ENCODE measurements around the gene SFTPD. TPM values are rescaled to one million over a fixed set of nuclear protein-coding genes. Genes with fewer than 3 reads are reported as not detected.

SFTPD gene
- total RNA-seq, 4 donors from 2014 or later = not detected

DNA sequence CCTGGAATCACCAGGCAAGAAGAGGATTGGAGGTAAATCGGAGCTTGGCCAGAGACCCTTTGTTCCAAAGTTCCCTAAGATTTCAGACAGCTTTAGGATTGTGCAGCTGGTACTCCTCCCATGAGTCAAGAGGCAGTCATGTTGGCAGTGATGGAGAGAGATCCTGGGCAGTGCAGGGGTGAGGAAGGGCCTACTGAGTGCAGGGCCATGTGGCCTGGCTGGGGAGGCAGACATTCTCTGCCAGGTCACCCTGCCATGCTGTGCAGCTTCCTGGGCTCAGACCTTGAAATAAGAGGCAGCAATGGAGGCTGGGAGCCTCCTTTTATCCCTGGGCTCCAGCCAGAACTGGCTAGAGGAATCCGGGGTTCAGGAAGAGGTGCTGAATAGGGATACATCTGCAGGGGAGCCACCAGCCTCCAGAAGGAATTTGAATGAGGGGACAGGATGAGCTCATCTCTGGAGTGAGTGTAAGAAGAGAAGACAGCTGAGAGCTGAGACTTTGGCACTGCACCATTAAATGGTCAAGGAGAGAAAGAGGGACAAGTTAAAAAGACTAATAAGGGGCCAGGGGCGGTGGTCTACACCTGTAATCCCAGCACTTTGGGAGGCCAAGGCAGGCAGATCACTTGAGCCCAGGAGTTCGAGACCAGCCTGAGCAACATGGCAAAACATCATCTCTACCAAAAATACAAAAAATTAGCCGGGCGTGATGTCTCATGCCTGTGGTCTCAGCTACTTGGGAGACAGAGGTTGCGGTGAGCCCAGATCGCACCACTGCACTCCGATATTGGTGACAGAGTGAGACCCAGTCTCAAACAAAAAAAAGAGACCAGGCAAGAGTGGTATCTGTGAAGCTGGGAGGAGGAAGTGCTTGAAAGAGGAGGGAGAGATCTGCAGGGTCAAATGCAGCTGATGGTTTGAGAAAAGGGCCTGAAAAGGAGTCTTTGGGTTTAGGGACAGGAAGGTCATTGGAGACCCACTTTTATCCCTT, 12.0 kb downstream of the SFTPD start:
- no peaks in the 10 kb centered on the region for H3K9me3 ChIP-seq
- no peak for DNase-seq
- WGBS, 2 donors (ENCODE audit: low coverage in 1 of 2) = 78% methylated on average over 7 to 9 of the region's 9 CpGs
- H3K36me3 ChIP-seq = no peaks in the 10 kb centered on the region
- in situ Hi-C loops (cut with MboI; ENCODE audit: low pct_ligation_motif_present in 1 of 4, low pct_unique_long_range_greater_than_20kb in 1 of 4, low sequenced_read_pairs in 3 of 4) = loop anchor here in 3 of 4 donors (25.0 kb wide), 1 partner anchor 375 kb away; the partner anchor contains the start of gene SFTPA2 (in 3 of the 3)
- intact Hi-C loops (cut with DNase I; ENCODE audit: low total_unique reads) = loop anchor here (10.0 kb wide), 1 partner anchor 1598 kb away; no protein-coding TSS in a partner anchor
- no peak overlapping the region for H3K4me3 ChIP-seq
- H3K27me3 ChIP-seq = peaks cover 7% of the 10 kb centered on the region
- no peak overlapping the region for H3K27ac ChIP-seq
- no peak for TF ChIP-seq POLR2AphosphoS5 (IDR thresholded peaks at IDR 0.05)
- no peak for TF ChIP-seq POLR2A (IDR thresholded peaks at IDR 0.05)
- TF ChIP-seq EP300 (IDR thresholded peaks at IDR 0.05; ENCODE audit: low read depth) = no peak
- TF ChIP-seq, protein P1, sequence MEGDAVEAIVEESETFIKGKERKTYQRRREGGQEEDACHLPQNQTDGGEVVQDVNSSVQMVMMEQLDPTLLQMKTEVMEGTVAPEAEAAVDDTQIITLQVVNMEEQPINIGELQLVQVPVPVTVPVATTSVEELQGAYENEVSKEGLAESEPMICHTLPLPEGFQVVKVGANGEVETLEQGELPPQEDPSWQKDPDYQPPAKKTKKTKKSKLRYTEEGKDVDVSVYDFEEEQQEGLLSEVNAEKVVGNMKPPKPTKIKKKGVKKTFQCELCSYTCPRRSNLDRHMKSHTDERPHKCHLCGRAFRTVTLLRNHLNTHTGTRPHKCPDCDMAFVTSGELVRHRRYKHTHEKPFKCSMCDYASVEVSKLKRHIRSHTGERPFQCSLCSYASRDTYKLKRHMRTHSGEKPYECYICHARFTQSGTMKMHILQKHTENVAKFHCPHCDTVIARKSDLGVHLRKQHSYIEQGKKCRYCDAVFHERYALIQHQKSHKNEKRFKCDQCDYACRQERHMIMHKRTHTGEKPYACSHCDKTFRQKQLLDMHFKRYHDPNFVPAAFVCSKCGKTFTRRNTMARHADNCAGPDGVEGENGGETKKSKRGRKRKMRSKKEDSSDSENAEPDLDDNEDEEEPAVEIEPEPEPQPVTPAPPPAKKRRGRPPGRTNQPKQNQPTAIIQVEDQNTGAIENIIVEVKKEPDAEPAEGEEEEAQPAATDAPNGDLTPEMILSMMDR (IDR thresholded peaks at IDR 0.05) = no peak
- no peaks in the 10 kb centered on the region for H3K4me1 ChIP-seq

DNA sequence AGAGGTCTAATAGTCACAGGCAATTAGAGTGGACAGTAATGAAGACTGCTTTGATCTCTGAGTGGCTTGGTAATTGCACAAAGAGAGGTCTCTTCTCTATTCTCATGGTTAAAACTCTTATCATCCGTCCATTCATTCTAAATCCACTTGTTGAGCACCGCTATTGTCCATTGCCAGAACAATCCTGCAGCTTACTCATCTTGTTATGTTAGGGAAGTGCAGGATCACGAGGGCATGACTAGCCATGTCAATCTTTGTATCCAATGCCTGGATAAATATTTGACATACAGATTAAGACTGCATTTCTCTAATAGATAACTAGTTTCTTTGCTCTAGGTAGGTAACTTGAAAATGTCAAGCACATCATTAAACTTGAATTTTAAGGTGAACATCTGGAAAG, 14.9 kb downstream of the SFTPD start:
- no peak overlapping the region for H3K4me3 ChIP-seq
- TF ChIP-seq POLR2AphosphoS5 (IDR thresholded peaks at IDR 0.05) = no peak
- TF ChIP-seq POLR2A (IDR thresholded peaks at IDR 0.05) = no peak
- TF ChIP-seq, protein P1 (IDR thresholded peaks at IDR 0.05) = no peak
- no peak for TF ChIP-seq EP300 (IDR thresholded peaks at IDR 0.05; ENCODE audit: low read depth)
- H3K36me3 ChIP-seq = no peaks in the 10 kb centered on the region
- no peak for DNase-seq
- peaks cover 14% of the 10 kb centered on the region for H3K27me3 ChIP-seq
- in situ Hi-C loops (cut with MboI; ENCODE audit: low pct_ligation_motif_present in 1 of 4, low pct_unique_long_range_greater_than_20kb in 1 of 4, low sequenced_read_pairs in 3 of 4) = loop anchor here in 3 of 4 donors (25.0 kb wide), 1 partner anchor 372 kb away; the partner anchor contains the start of gene SFTPA2 (in 3 of the 3)
- H3K27ac ChIP-seq = no peak overlapping the region
- 78 to 95% methylated on average over 3 of the region's 3 CpGs for WGBS, 2 donors (ENCODE audit: low coverage in 1 of 2)
- intact Hi-C loops (cut with DNase I; ENCODE audit: low total_unique reads) = loop anchor here (10.0 kb wide), 1 partner anchor 1601 kb away; no protein-coding TSS in a partner anchor
- no peaks in the 10 kb centered on the region for H3K9me3 ChIP-seq
- H3K4me1 ChIP-seq = peaks cover 0 to 6% (median 0%) of the 10 kb centered on the region in 4 donors

DNA sequence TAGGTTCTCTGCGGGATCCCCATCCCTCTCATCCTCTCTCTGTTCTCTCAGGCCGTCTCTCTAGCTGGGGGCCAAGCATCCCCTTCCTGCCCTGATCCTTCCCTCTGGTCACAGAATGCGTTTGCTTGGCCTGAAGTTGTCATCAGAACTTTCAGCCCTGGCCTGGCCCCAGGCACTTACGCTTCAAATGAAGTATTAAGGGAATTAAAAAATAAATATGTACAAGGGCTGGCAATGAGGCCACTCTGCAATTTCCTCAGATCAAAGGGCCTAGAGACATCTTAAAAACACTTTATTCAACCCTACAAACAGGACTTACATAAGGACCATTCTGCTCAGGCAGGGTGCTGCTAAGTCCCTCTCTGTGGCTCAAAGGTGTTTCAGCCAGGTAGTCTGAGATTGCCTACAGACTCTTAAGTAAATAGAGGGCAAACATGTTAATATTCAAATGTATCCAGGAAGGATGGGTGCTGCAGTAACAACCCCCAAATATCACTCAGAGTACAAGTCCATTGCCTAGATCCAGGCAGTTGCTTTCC, 16.0 kb downstream of the SFTPD start:
- intact Hi-C loops (cut with DNase I; ENCODE audit: low total_unique reads) (loop anchor here (10.0 kb wide), 1 partner anchor 1602 kb away; no protein-coding TSS in a partner anchor), in situ Hi-C loops (cut with MboI; ENCODE audit: low pct_ligation_motif_present in 1 of 4, low pct_unique_long_range_greater_than_20kb in 1 of 4, low sequenced_read_pairs in 3 of 4) (loop anchor here in 3 of 4 donors (25.0 kb wide), 1 partner anchor 371 kb away; the partner anchor contains the start of gene SFTPA2 (in 3 of the 3))
- Histone ChIP-seq H3K27ac (no peak overlapping the region), H3K9me3 (no peaks in the 10 kb centered on the region), H3K36me3 (no peaks in the 10 kb centered on the region), H3K4me1 (peaks cover 0 to 6% (median 0%) of the 10 kb centered on the region in 4 donors), H3K27me3 (peaks cover 14% of the 10 kb centered on the region), H3K4me3 (no peak overlapping the region)
- DNase-seq = no peak
- TF ChIP-seq POLR2AphosphoS5 (IDR thresholded peaks at IDR 0.05) = no peak
- TF ChIP-seq POLR2A (IDR thresholded peaks at IDR 0.05) = no peak
- TF ChIP-seq EP300 (IDR thresholded peaks at IDR 0.05; ENCODE audit: low read depth) = no peak
- TF ChIP-seq, protein P1 (IDR thresholded peaks at IDR 0.05) = no peak
- WGBS, 2 donors (ENCODE audit: low coverage in 1 of 2) = 77 to 82% methylated on average over 4 of the region's 4 CpGs

DNA sequence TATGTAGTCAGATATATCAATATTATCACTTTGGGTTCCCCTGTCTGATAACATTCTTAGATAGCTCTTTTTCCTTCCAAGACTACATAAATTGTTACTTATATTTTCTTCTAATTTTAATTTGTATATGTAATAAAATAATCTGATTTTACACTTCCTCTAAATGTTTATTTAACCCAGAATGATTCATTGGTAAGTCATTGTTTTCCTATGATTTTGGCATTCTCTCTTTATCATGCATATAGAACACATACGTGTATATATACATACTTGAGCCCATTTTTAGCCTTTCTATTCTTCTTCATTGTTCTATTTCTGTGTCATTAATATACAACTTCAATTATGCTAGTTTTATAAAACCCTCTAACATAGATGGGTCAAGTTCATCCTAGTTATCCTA, 16.6 kb downstream of the SFTPD start:
- no peak overlapping the region for H3K27ac ChIP-seq
- WGBS, 2 donors (ENCODE audit: low coverage in 1 of 2) = 81 to 83% methylated on average over 1 of the region's 1 CpG
- TF ChIP-seq EP300 (IDR thresholded peaks at IDR 0.05; ENCODE audit: low read depth) (no peak), POLR2A (IDR thresholded peaks at IDR 0.05) (no peak), POLR2AphosphoS5 (IDR thresholded peaks at IDR 0.05) (no peak)
- TF ChIP-seq, protein P1 (IDR thresholded peaks at IDR 0.05) = no peak
- H3K27me3 ChIP-seq = peaks cover 14% of the 10 kb centered on the region
- H3K9me3 ChIP-seq = no peaks in the 10 kb centered on the region
- in situ Hi-C loops (cut with MboI; ENCODE audit: low pct_ligation_motif_present in 1 of 4, low pct_unique_long_range_greater_than_20kb in 1 of 4, low sequenced_read_pairs in 3 of 4) = loop anchor here in 3 of 4 donors (25.0 kb wide), 1 partner anchor 370 kb away; the partner anchor contains the start of gene SFTPA2 (in 3 of the 3)
- no peaks in the 10 kb centered on the region for H3K36me3 ChIP-seq
- no peak for DNase-seq
- H3K4me3 ChIP-seq = no peak overlapping the region
- intact Hi-C loops (cut with DNase I; ENCODE audit: low total_unique reads) = loop anchor here (10.0 kb wide), 1 partner anchor 1602 kb away; no protein-coding TSS in a partner anchor
- peaks cover 0 to 6% (median 0%) of the 10 kb centered on the region in 4 donors for H3K4me1 ChIP-seq
